ENCODE data around the gene ZNF521.

ZNF521 gene

DNA sequence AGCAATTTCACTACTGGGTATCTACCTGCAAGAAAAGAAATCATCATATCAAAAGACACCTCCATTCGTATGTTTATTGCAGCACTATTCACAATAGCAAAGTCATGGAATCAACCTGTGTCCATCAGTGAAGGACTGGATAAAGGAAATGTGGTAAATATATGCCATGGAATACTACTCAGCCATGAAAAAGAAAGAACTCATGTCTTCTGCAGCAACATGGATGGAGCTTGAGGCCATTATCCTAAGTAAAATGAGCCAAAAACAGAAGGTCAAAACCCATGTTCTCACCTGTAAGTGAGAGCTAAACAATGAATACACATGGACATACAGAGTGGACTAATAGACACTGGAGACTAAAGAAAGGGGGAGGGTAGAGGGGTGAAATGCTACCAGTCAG lies 322.2 kb downstream of the ZNF521 start:
- TF ChIP-seq ZNF274 (IDR thresholded peaks at IDR 0.05; ENCODE audit: low read depth, low read length): no peak
- no peak overlapping the region for H3K4me3 ChIP-seq (ENCODE audit: low read length)

DNA sequence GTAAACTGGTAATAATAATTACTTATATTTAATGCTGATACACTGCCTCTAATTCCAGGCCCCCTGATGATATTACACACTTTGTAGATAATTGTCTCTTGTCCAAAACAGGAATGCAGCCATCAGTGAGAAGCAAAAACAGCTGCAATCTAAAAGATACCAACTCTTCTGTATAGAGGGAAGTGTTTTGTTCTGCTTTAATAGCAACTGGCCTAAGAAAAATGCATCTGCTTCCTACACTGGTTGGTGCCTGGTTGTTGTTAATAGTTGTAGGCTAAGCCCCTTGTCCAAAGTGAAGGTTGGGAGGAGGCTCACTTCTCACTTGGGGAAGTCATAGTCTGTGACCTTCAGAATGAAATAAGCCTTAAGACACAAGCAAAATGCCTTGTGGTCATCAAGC lies 332.0 kb downstream of the ZNF521 start:
- no peak overlapping the region for H3K4me3 ChIP-seq (ENCODE audit: low read length)
- no peak for TF ChIP-seq ZNF274 (IDR thresholded peaks at IDR 0.05; ENCODE audit: low read depth, low read length)

DNA sequence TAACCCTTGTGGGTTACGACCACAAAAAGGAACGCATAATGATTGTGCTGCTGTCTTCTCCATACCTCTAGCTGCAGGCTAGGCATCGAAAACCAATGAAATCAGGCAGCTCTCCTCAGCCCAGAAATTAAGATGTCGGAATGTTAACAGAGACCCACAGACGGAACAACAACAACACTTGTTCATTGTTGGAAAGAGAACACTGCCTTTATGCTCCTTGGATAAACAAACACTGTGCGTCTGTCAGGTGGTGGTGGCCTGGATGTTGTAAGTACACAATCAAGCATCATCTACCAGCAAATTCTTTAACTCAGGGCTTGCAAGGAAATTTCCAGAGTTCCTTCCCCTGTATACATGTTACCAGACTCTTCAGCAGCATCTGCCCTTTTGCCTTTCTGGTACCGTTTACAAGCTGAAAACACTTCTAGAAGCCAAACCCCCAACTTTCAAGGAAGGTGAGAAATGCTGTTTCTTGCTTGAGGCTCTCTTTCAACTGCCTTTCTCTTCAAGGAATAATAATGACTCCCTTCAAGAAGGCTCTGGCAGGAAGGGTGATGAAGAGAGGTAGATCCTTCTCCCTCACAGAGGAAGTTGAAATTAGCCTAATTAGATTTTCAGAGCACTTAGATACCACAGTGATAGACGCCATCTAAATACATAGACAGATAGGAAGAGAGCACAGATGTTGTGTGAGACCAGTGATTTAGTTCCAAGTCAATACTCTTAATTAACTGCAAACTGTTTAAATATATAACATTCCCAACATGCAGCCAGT lies 332.7 kb downstream of the ZNF521 start:
- TF ChIP-seq ZNF274 (IDR thresholded peaks at IDR 0.05; ENCODE audit: low read depth, low read length): no peak
- no peak overlapping the region for H3K4me3 ChIP-seq (ENCODE audit: low read length)

DNA sequence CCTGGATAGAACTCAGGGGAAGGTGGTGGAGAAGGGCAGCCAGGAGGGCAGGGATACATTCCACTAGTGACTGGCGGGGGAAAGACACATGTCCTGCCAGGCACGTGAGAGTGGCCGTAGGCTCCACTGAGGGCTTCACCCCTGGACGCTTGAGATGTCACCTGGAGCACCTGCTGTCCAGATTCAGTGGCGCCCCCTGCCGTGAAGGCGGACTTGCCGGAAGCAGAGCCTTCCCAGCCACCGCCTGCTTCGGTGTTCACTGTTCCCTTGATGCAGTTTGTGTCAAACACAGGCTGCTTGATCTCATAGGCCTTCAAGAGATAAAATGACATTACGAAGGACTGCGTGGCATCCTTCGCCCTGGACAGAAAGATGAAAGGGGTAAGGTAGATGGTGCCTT lies 335.3 kb downstream of the ZNF521 start:
- no peak for TF ChIP-seq ZNF274 (IDR thresholded peaks at IDR 0.05; ENCODE audit: low read depth, low read length)
- no peak overlapping the region for H3K4me3 ChIP-seq (ENCODE audit: low read length)

DNA sequence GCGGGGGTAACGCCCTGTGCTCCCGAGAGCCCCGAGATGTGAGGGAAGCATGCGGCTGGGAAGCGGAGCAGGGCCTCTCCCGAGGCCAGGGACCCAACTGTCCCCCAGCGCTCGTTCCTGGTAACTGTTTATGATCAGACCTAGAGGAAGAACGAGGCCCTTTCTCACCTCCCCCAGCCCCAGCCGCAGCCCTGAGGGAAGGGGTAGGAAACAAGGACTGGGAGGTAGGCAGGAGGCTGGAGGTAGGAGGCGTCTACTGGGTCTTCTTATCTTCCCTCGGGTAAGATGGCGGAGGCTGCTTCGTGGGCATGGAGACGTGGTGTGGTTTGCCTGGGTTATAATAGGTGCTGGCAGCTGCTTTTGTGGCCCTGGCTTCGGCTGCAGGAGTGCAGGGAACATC lies 335.8 kb downstream of the ZNF521 start:
- no peak for TF ChIP-seq ZNF274 (IDR thresholded peaks at IDR 0.05; ENCODE audit: low read depth, low read length)
- no peak overlapping the region for H3K4me3 ChIP-seq (ENCODE audit: low read length)
